HG02588 (cell line): ENCODE data around the gene LIPE.

ENCODE experiments used
- ATAC-seq: cut with Tn5 transposase; IDR thresholded peaks from one replicate; pipeline ENCODE4 v1.9.1; 2021; ENCODE audit warnings: mild to moderate bottlenecking, moderate library complexity; ENCODE audit not compliant: unreplicated experiment

LIPE gene

GRCh38 chr19:42386974-42387707 is 40.0 kb downstream of the LIPE start:
- no peak for ATAC-seq

DNA sequence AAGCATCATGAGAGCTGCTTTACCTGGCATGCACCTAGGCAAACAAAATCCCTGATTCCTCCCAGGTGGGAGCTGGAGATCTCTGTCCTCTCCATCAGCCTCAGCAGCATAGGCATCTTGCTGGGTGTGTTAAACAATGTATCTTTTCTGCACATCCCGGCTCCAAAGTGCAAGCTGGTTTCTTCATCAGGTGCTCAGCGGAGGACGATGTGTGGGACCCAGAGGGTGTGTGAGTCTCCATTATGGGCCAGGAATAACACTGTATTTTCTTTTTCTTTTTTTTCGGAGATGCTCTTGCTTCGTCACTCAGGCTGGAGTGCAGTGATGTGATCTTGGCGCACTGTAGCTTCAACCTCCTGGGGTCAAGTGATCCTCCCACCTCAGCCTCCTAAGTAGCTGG is 47.0 kb downstream of the LIPE start:
- ATAC-seq: no peak

GRCh38 chr19:42378225-42379215 is 48.7 kb downstream of the LIPE start:
- ATAC-seq: no peak

- ATAC-seq: no peak
Measured at GRCh38 chr19:42376177-42376555, 51.0 kb downstream of the LIPE start.

- ATAC-seq: no peak
Measured at GRCh38 chr19:42375415-42376176, 51.6 kb downstream of the LIPE start.

- no peak for ATAC-seq
Measured at GRCh38 chr19:42374826-42375376, 52.3 kb downstream of the LIPE start.

GRCh38 chr19:42370626-42371175 is 56.5 kb downstream of the LIPE start:
- ATAC-seq: no peak

DNA sequence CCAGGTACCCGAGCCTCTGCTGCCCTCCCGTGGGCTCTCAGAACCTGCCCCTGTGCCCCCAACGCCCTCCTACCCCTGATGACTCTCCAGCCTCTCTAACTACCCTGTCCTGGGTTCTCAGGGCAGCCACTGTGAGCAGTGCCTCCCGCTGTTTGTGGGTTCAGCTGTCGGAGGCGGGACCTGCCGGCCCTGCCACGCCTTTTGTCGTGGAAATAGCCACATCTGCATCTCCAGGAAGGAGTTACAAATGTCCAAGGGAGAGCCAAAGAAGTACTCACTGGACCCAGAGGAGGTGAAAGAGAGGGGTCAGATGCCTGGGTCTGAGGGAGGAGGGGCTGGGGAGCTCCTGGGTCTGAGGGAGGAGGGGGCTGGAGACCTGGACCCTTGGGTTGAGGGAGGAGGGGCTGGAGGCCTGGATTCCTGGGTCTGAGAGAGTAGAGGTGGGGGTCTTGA is 57.1 kb downstream of the LIPE start:
- ATAC-seq: no peak

GRCh38 chr19:42369433-42370067 is 57.6 kb downstream of the LIPE start:
- ATAC-seq: no peak

GRCh38 chr19:42368765-42369164 is 58.4 kb downstream of the LIPE start:
- no peak for ATAC-seq

GRCh38 chr19:42368360-42368759 is 58.8 kb downstream of the LIPE start:
- ATAC-seq: no peak

GRCh38 chr19:42367929-42368328 is 59.3 kb downstream of the LIPE start:
- ATAC-seq: no peak

GRCh38 chr19:42366673-42367072 is 60.5 kb downstream of the LIPE start:
- ATAC-seq: no peak

DNA sequence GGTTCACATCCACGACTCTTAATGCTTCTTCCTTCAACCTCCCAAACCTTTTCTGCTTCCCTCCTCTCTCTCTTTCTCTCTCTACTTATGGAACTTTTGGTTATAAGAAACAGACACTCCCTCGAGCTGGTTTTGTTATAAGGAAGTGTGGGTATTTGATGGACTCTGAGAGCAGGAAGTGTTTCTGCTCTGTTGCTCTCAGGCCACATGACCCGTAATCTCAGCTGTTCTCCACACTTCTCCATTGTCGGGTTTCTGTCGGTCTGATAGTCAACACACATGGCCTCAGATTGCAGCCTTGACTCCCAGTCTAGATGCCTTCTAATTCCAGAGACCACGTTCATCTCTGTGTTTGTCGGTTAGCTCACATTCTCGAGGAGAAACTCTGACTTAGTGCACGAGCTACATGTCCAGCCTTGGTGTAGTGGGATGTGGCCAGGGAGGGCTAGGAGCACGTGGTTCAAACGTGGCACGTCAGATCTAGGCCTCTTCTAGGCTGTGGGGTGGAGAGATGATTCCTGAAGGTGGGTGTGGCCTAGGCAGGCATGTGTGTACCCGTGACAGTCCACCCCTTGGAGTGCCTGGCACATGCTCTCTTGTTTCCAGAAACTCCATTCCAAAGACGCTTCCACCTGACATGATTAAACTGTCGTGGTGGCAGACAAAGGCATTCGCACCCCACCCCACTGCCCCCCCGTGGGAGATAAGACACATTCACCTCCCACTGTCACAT is 63.4 kb downstream of the LIPE start:
- ATAC-seq: no peak

GRCh38 chr19:42362891-42363440 is 64.2 kb downstream of the LIPE start:
- no peak for ATAC-seq

DNA sequence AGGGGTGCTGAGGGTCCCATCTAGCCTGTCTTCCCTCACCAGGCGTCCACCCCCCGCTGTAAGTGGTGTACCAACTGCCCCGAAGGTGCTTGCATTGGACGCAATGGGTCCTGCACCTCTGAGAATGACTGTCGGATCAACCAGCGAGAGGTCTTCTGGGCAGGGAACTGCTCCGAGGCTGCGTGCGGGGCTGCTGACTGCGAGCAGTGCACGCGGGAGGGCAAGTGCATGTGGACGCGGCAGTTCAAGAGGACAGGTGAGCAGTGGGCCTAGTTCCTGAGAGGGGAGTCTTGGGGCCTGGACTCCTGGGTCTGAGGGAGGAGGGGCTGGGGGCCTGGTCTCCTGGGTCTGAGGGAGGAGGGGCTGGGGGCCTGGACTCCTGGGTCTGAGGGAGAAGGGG is 64.8 kb downstream of the LIPE start:
- no peak for ATAC-seq

DNA sequence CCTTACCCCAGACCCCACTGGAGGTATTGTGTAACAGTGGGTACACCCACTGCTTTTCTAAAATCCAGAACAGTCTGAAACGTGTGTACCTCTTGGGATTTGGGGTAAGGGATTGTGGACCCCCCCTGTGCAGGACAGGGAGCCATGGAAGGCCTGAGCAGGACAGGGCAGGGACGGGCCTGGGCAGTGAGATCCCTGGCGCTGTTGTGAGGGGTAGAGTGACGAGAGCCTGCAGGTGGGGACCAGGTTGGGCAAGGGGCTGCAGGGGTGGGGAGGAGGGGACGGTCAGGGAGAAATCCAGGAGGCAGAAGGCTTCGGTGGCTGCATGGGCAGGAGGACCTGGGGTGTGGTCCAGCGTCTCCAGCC is 65.7 kb downstream of the LIPE start:
- no peak for ATAC-seq

- no peak for ATAC-seq
Measured at GRCh38 chr19:42360787-42361544, 66.2 kb downstream of the LIPE start.
